Mesodermal cell (in vitro differentiated cells): ENCODE results near the gene RAB8A.
A peak's percentile ranks its signal among the peaks of the same experiment; 100 is the strongest.
"Not testable (repeated sequence)": the region's sequence is repeated elsewhere in the genome, so short reads cannot be mapped to it uniquely, and the experiment has no call there.

Experiments used
- H3K27ac ChIP-seq: 2 replicates; pipeline ENCODE4 v1.7.0; 2013; ENCODE audit warnings: mild to moderate bottlenecking, low read depth, low read length, moderate library complexity; ENCODE audit not compliant: severe bottlenecking
- H3K36me3 ChIP-seq: 2 replicates; pipeline ENCODE4 v1.7.1; 2013; ENCODE audit warnings: mild to moderate bottlenecking, low read length, moderate library complexity; ENCODE audit not compliant: control insufficient read depth, insufficient read depth
- H3K4me1 ChIP-seq: one replicate; pipeline ENCODE4 v1.7.1; 2013; ENCODE audit warnings: mild to moderate bottlenecking, low read length; ENCODE audit not compliant: insufficient read depth, control insufficient read depth, poor library complexity, severe bottlenecking
- H3K4me3 ChIP-seq: 2 replicates; pipeline ENCODE4 v1.7.0; 2013; ENCODE audit warnings: low read length, control low read depth, mild to moderate bottlenecking; ENCODE audit not compliant: insufficient read depth, poor library complexity, severe bottlenecking; ENCODE audit errors: extremely low read depth
- H3K9me3 ChIP-seq: 2 replicates; pipeline ENCODE4 v1.7.1; 2013; ENCODE audit warnings: mild to moderate bottlenecking, low read length, moderate library complexity; ENCODE audit not compliant: control insufficient read depth
- WGBS, 2 experiments: methylation state at CpG; one replicate each; pipeline ENCODE4 v1.1.5; 2013; ENCODE audit warnings: missing lambda C conversion rate in 2 of 2; ENCODE audit not compliant: insufficient coverage in 2 of 2; 5-methylcytosine and 5-hydroxymethylcytosine counted together

Gene RAB8A

GRCh38 chr19:16078759-16079707 is 32.7 kb upstream of the RAB8A start:
- no peaks in the 10 kb centered on the region for H3K9me3 ChIP-seq
- peak overlapping the region; percentile 98 for H3K27ac ChIP-seq
- H3K36me3 ChIP-seq = peaks cover 56% of the 10 kb centered on the region
- peaks cover 9% of the 10 kb centered on the region for H3K4me1 ChIP-seq
- peak overlapping the region; percentile 89 for H3K4me3 ChIP-seq
- 41 to 44% methylated on average over 5 of the region's 17 CpGs for WGBS, 2 experiments

- Histone ChIP-seq H3K9me3 (no peaks in the 10 kb centered on the region), H3K27ac (no peak overlapping the region), H3K36me3 (peaks cover 98% of the 10 kb centered on the region), H3K4me1 (peaks cover 9% of the 10 kb centered on the region), H3K4me3 (no peak overlapping the region)
- WGBS, 2 experiments = 93 to 94% methylated on average over 11 of the region's 11 CpGs
Observed at GRCh38 chr19:16084067-16084685, 27.5 kb upstream of the RAB8A start.

- WGBS, 2 experiments = 92% methylated on average over 5 of the region's 6 CpGs
- peaks cover 98% of the 10 kb centered on the region for H3K36me3 ChIP-seq
- H3K4me1 ChIP-seq = peaks cover 12% of the 10 kb centered on the region
- H3K9me3 ChIP-seq = no peaks in the 10 kb centered on the region
- H3K4me3 ChIP-seq = no peak overlapping the region
- no peak overlapping the region for H3K27ac ChIP-seq
Observed at GRCh38 chr19:16085115-16085514, 26.6 kb upstream of the RAB8A start.

GRCh38 chr19:16087404-16087803 is 24.3 kb upstream of the RAB8A start:
- H3K36me3 ChIP-seq = peaks cover 98% of the 10 kb centered on the region
- WGBS, 2 experiments = 90 to 98% methylated on average over 10 of the region's 11 CpGs
- not testable (repeated sequence) for H3K4me3 ChIP-seq, H3K27ac ChIP-seq, H3K9me3 ChIP-seq
- H3K4me1 ChIP-seq = peaks cover 12% of the 10 kb centered on the region

- WGBS, 2 experiments = 95 to 96% methylated on average over 9 to 10 of the region's 12 CpGs
- Histone ChIP-seq H3K36me3 (peaks cover 98% of the 10 kb centered on the region), H3K4me1 (peaks cover 12% of the 10 kb centered on the region), H3K27ac (no peak overlapping the region), H3K4me3 (no peak overlapping the region), H3K9me3 (no peaks in the 10 kb centered on the region)
Observed at GRCh38 chr19:16087940-16088339, 23.7 kb upstream of the RAB8A start.

- Histone ChIP-seq H3K27ac (no peak overlapping the region), H3K4me3 (no peak overlapping the region), H3K4me1 (peaks cover 12% of the 10 kb centered on the region), H3K36me3 (peaks cover 98% of the 10 kb centered on the region), H3K9me3 (no peaks in the 10 kb centered on the region)
- WGBS, 2 experiments = 92 to 93% methylated on average over 13 to 15 of the region's 17 CpGs
Observed at GRCh38 chr19:16088351-16089009, 23.2 kb upstream of the RAB8A start.

- WGBS, 2 experiments = 86 to 94% methylated on average over 7 to 9 of the region's 10 CpGs
- Histone ChIP-seq H3K36me3 (peaks cover 100% of the 10 kb centered on the region), H3K4me1 (peaks cover 15% of the 10 kb centered on the region), H3K9me3 (no peaks in the 10 kb centered on the region), H3K4me3 (no peak overlapping the region), H3K27ac (no peak overlapping the region)
Observed at GRCh38 chr19:16089010-16089846, 22.5 kb upstream of the RAB8A start.

GRCh38 chr19:16091546-16092475 is 19.9 kb upstream of the RAB8A start:
- peaks cover 100% of the 10 kb centered on the region for H3K36me3 ChIP-seq
- H3K27ac ChIP-seq = no peak overlapping the region
- H3K4me1 ChIP-seq = peaks cover 17% of the 10 kb centered on the region
- WGBS, 2 experiments = 95 to 98% methylated on average over 7 to 8 of the region's 13 CpGs
- H3K4me3 ChIP-seq = no peak overlapping the region
- no peaks in the 10 kb centered on the region for H3K9me3 ChIP-seq

GRCh38 chr19:16094360-16095070 is 17.2 kb upstream of the RAB8A start:
- peaks cover 14% of the 10 kb centered on the region for H3K4me1 ChIP-seq
- no peaks in the 10 kb centered on the region for H3K9me3 ChIP-seq
- peak overlapping the region; percentile 62 for H3K27ac ChIP-seq
- H3K4me3 ChIP-seq = no peak overlapping the region
- WGBS, 2 experiments = 87 to 96% methylated on average over 7 to 9 of the region's 10 CpGs
- peaks cover 96% of the 10 kb centered on the region for H3K36me3 ChIP-seq
